ENCODE measurements around the gene WDFY2.

Gene WDFY2

DNA sequence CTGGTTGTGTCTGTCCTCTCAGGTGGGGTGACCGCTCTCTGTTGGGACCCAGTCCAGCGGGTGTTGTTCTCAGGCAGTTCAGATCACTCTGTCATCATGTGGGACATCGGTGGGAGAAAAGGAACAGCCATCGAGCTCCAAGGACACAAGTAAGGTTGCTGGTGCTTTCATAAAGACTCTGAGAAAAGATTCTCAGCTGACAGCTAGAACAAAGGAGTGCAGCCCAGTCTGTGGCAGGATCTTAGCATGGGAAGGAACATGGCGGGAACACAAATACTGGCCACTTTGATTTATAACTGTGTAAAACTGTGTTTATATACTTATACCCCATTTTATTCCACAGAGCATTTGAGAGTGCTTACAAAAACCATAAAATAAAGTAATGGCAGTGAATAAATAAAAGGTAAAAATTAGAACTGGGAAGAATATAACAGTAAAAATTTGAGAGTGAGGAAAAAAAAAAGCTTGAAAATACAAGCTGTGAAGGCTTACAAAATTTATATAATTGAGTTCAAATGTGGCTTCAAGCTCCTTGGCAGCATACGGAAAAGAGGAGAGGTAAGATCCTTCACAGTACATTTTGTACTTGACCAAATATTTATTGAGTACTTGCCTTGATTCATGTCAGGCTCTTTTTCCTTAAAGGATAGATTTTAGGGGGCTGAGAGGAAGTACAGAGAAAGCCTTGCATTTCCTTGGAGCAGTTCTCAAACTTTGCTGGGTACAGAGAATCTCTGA is 154.9 kb downstream of the WDFY2 start:
- DNase-seq (ENCODE audit: low spot score) = no peak

DNA sequence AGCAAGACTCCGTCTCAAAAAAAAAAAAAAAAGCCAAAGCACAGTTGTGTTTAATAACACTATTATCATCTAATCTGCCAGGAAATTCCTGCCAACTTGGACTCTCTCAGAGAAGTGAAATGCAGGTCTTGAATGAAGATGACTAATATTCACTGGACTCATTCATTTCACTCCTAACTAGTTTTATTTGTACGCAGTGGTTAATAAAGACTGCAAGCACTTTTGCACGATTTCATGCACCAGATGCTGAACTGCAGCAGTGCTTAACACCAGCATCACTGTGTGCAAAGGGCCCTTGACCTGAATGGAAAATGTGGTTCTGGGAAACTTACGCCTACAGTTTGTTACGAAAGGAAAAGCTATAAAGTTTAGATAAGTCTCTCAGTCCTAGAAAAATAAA is 156.4 kb downstream of the WDFY2 start:
- DNase-seq (ENCODE audit: low spot score) = no peak

DNA sequence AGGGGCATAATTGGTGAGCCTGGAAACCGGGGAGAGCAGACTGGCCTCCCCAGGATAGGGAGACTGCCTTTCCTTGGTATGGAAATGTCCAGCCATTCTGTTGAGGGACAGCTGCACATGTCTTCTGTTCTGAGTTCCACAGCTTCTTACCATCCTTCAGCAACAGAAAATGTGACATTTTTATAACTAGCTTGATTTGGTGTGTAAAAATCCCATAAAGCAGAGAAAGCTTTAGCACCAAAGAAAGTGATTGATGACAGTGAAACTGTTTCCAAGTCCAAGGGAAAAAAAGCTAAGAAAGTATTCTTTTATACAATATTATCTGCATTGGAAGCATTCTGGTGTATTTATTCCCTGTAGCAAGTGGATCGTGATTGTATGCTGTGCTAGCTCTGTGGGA is 157.8 kb downstream of the WDFY2 start:
- DNase-seq (ENCODE audit: low spot score) = no peak

DNA sequence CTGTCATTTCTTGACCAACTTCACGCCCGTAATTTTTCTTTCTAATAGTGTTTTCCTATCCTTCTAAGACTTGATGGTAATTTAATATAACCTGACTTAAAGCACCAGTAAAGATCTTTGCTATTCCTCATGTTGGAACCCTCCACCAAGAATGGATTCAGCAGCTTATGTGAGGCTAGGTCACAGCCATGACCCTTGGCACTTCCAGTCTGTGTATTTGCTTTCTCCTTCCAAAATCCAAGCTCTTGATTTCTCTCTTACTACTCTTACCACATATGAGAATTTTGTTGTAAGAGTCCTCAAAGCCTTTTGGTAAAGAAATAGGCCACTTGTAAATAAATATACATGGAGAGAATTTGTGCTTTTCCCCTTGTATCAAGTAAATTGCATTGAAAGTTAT is 158.3 kb downstream of the WDFY2 start:
- no peak for DNase-seq (ENCODE audit: low spot score)

DNA sequence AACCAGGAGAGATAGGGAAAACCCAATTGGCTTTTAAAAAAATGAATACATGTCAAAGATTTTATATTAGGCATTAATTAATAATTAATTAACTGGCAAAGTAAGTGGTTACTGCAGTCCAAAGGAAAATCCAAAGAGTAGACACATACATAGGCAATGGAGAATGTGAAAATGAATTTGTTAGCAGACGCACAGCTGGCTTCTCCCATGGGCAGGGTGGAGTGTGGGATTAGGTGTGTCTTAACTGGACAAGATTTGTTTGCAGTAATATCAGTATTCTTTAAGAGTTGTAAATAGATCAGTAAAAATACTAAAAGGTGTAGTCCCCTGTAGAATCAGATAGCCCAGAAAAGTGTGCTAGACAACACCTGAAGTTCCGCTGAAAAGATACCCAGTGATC is 161.0 kb downstream of the WDFY2 start:
- DNase-seq (ENCODE audit: low spot score) = no peak

DNA sequence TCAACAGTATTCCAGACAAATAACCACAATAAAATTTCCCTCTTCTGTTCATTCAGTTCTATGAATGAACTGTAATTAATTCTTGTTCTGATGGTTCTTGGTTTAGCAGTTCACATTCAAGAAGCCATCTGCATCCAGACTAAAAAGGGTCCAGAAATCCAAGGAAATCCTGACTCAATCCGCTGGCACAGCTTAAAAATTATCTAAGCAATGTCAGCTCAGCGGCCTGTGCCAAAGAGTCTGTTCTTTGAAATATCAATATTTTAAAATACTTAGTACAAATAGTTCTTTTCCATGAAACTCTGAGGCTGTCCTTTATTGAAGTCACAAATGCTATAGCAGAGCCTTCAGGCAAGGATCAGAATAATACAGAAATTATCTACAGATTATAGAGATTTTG is 162.5 kb downstream of the WDFY2 start:
- DNase-seq (ENCODE audit: low spot score) = no peak

DNA sequence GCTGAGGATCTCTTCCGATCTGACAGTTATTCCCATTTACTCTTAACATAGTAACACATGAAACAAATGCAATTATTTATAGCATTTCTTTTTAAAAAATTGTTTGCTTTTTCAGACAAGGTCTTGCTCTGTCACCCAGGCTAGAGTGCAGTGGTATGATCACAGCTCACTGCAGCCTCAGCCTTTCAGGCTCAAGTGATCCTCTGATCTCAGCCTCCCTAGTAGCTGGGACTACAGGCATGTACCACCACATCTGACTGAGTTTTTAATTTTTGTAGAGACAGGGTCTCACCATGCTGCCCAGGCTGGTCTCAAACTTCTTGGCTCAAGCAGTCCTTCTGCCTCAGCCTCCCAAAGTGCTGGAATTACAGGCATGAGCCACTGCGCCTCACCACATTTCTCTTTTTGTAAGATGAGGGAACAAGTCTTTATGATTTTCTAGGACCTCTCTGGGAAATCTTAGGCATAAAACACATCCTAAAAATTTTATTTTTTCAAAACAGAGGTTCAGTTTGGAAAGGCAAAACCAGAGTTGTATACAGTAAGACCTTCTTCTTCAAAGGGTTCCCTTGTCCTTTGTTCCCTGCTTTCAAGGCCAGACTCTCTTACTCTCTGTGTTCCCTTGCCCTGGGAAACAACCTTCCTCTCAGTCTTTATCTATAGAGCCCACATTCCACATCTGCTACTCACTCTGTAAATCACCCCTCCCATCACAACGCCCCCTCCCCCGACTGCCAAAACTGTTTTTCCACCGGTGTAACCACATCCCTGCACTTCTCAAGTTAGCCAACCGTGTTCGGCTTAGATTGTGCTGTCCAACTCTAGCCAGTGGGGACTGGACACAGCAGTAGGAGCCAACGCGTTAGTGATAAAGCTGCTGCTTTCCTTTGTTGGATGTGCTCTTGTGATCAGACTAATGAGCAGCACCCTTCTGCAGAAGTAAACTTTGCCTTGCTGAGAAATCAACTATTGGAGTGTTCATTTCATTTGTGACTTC is 163.5 kb downstream of the WDFY2 start:
- DNase-seq (ENCODE audit: low spot score) = no peak

DNA sequence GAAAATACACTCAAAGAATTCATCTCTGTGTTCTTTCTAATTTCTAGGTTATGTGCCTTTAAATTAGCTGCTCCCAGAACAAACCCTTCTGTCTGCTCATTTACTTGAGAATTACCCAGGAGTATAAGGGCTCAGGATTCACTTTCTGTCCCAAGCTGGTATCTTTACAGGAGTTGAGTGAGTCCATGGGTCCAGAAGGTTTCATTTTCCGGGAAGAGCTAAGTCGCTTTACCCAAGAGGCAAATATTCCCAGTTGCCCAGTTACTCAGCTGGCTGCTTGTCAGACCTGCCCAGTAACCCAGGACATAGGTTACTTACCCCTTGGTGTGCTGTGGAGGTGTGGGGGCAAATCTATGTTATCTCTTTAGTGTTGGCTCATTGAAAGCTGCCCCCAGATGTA is 172.4 kb downstream of the WDFY2 start:
- no peak for DNase-seq (ENCODE audit: low spot score)

DNA sequence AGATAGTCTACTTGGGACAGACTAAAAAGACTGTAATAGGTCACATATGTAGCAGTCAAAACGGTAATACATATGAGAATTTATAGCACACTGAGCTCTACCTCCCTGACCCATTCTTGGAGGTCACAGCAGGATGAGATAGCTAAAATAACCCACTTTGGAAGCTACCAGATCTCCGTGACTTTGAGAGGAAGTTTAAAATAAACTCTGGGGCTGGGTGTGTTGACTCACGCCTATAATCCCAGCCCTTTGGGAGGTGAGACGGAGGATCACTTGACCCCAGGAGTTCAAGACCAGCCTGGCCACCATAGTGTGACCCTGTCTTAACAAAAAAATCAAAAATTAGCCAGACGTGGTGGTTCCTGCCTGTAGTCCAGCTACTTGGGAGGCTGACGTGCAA is 174.4 kb downstream of the WDFY2 start:
- DNase-seq (ENCODE audit: low spot score) = no peak

DNA sequence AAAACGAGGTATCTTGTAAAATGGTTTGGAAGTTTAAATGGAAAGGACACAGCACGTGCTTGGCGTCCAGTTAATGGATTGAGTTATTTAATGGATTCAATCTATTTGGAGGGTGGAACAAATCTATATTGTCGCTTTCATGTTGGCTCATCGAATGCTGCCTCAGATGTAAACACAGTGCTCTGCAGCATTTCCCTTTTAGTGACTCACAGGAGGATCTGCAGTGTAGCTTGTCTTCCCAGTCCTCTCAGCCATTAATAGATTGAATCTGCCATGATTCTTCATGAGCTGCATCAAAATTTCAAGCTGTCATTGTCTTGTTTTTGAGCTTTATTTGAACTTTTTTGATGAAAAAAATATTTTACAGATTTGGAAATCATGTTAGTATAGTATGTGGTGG is 175.0 kb downstream of the WDFY2 start:
- no peak for DNase-seq (ENCODE audit: low spot score)

DNA sequence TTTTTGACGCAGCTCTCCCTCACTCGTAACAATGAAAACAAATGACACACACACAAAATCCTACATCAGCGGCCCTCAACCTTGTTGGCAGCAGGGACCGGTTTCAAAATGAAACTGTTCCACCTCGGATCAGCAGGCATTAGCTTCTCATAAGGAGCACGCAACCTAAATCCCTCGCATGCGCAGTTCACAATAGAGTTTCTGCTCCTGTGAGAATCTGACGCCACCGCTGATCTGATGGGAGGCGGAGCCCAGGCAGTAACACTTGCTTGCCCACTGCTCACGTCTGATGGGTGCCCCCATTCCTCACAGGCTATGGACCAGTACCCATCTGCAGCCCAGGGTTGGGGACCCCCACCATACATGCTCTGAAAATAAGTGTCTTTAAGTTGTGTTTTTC is 176.3 kb downstream of the WDFY2 start:
- no peak for DNase-seq (ENCODE audit: low spot score)

DNA sequence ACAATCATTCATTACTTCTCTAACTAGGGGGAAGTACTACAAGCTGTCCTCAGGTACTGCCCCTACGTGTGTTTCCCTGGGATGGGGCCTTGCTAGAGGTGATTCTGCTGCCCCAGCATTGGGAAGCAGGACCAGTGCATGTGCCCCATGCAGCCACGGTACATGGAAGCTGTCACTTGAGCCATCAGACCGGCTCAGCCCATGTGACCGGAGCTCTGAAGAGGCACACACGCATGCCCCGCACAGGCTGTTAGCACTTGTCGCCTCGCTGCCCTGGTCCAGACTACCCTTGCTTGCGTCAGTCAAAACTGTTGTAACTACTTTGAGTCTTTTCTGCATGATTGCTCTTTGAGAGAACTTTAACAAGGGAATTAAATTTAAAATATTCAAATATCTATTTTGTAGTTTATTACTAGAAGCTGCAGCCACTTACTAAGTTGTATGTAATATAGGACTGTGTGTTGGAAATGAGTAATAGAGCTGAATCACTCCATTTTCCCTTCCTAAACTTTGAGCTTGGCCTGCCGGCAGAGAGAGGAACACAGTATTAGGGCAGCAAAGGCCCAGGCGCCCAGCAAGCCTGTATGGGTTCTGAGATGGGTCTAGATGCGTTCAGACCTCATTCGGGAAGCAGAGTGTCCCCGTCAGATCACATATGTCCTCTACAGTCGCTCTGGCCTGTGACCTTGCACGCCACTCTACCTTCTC is 177.5 kb downstream of the WDFY2 start:
- no peak for DNase-seq (ENCODE audit: low spot score)

DNA sequence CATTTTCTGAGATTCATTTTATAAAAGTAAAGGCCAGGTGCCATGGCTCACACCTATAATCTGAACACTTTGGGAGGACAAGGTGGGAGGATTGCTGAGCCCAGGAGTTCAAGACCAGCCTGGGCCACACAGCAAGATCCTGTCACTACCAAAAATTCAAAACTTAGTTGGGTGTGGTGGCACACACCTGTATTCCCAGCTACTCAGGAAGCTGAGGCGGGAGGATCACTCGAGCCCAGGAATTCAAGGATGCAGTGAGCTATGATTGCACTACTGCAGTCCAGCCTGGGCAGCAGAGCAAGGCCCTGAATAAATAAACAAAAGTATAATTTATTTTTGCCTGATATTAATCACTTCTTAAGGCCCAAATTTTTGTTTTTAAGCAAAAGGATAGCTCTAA is 179.2 kb downstream of the WDFY2 start:
- no peak for DNase-seq (ENCODE audit: low spot score)

DNA sequence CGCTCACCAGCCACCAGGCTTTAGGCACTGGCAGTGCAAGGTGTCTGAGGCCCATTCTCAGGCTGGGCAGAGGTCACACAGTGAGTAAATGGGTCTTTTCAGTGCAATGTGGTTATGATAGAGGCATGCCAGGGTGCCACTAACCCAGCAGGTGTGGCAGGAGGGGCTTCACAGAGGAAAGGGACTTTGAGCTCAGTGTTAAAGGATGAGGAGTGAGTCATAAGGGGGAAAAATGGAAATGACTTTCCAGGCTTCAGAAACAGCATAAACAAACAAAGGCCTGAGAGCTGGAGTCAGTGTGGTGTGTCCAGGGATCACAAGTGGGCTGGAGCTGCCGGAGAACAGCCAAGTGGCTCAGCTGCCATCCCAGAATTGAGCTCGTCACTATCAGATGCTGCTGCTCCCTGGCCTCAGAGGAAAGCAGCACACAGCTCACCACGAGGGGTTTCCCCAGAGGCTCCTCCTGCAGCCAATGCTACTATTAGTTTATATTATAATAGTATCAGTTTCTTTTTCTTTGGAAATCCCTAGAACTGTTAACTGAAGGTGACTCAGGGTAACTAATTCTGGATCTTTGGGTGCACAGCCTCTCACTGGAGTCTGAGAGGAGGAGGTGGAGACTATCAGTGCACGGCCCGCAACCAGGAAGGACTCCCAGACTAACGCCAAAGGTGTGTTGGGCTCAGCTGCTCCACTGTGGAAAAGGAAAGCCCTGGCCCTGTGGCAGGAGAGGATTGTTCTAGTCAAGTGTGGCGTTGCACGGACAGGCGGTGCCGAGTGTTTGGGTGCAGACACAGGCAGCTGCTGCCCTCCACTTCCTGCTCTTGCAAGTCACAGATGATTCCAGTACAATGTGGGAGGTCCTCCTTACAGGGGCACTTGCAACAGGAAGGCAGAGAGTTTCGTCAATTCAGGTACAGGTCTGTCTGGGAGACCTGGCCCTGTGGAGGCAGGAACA is 180.2 kb downstream of the WDFY2 start:
- DNase-seq (ENCODE audit: low spot score) = peak; percentile 79

DNA sequence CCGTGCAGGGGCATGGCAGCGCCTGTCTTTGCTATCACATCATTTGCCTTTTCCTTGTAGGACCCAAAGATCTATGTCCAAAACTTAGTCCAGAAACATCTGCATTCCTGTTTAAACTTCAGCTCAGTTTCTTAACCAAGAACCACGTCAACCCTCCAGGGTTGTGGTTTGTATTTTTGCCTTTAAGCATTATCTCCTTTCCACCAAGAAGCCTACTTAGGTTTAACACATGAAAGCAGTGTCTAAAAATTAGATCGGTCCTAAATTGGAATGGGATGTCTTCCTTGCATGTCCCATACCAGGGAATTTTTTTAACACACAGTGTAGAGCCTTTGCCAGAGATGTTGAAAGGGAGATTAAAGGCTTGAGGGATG is 180.9 kb downstream of the WDFY2 start:
- no peak for DNase-seq (ENCODE audit: low spot score)

DNA sequence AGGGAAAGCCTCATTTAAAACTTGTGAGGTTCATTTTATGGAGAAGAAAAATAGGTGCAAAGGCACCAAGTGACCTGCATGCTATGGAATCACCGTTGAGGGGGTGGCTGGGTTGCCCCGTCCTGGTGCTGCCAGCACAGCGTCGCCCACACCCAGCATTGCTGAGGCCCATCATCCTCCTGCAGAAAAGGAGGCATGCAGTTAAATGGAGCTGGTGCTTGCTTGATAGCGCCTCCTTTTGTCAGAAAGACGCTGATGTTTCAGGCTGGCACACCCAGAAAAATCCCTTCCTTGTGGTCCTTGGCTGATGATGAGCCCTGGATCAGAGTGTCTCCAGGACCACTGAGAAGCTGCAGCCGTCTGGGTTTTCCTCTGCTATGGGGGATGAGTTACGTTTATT is 182.8 kb downstream of the WDFY2 start:
- no peak for DNase-seq (ENCODE audit: low spot score)

DNA sequence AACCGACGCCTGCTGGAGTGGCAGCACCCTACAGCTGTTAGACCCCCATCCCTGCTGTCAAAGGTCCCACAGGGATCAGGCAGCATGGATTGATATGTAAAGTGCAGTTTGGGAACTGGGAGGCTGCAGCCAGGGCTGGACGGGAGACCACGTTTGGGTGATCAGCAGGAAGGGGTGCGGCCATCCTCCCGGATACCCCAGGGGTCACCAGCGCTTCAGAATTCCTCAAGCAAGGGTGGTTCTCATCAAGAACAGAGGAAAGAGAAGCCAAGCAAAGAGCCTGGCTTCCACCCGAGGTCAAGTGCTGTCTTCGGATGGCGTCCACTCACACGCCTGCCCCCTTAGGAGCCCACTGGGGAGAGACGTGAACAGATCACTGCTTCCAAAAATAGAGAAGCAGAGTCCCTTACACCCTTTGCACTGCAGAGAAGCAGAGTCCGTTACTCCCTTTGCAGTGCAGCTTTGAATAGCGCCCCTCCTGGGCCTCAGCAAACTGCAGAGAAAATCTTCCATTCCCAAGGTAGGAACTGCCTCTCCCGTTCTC is 184.2 kb downstream of the WDFY2 start:
- no peak for DNase-seq (ENCODE audit: low spot score)

DNA sequence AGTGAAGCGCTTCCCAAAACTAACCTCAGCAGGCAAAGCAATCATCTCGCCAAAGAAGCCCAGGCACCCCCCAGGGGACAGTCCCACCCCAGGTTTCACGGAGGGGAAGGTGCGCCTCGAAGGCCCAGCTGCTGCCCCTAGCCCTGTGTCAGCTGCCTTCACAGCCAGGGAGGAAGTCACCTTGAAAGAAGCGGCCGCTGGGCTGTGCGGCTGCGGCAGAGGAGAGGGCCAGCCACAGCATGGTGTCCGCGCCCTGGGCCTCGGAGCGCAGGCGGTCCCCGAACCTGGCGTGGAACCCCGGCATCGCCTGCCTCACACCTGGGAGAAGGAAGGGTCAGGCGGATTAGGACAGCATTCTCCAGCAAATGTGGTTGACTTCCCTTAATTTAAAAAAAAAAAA is 184.7 kb downstream of the WDFY2 start:
- no peak for DNase-seq (ENCODE audit: low spot score)

DNA sequence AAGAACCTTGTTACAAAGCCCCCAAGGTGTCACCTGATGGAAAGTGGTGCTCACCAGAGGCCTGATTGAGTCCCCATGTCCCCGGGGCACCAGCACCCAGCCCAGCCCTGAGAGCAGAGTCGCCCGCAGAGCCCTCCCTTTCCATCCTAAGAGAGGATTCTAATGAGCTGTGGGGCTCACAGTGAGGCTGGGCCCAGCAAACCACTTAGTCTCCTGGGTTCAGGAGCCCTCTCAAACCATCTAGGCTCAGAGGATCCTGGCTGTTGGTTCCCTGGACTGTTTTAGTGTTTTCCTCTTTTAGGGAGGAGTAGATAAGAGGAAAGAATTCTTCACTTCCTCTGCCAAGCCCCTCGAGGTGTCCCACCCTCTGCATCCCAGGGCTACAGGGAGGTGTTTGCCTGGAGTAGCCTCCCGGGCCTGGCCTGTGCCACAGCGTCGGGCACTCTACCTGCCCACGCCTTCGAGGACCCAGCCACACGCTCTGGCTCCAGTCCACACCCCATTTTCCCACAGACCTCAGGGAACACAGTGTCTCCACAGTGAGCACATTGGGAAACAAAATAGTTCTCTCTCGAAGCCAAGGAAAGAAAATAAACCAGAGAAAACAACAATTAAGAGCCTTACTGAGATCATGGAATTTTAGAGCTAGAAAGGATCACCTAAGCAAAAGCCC is 185.3 kb downstream of the WDFY2 start:
- no peak for DNase-seq (ENCODE audit: low spot score)

DNA sequence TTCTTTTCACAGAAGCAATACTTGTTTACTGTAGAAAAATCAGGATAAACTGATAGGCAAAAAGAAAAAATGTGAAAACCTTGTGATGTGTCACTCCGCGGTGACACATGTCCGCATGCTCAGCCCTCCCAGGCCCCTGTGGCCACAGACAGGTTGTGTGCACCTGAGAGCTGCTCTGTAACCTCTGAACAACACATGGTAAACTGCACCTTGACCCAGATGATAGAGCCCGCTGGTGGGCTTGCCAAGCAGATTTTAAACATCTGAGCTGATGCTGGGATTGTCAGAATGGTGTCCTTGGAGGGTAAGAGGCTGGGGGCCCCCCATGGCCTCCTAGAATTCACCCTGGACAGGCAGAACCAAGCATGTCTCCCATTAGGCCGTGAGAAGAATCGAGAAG is 185.9 kb downstream of the WDFY2 start:
- no peak for DNase-seq (ENCODE audit: low spot score)

Measured in LoVo (cell line).